Measurements from ENCODE around the gene EPN1.
A peak's percentile ranks its signal among the peaks of the same experiment; 100 is the strongest.

Gene EPN1

GRCh38 chr19:55636723-55637122 is 38.3 kb upstream of the EPN1 start:
- TF ChIP-seq, protein P1, sequence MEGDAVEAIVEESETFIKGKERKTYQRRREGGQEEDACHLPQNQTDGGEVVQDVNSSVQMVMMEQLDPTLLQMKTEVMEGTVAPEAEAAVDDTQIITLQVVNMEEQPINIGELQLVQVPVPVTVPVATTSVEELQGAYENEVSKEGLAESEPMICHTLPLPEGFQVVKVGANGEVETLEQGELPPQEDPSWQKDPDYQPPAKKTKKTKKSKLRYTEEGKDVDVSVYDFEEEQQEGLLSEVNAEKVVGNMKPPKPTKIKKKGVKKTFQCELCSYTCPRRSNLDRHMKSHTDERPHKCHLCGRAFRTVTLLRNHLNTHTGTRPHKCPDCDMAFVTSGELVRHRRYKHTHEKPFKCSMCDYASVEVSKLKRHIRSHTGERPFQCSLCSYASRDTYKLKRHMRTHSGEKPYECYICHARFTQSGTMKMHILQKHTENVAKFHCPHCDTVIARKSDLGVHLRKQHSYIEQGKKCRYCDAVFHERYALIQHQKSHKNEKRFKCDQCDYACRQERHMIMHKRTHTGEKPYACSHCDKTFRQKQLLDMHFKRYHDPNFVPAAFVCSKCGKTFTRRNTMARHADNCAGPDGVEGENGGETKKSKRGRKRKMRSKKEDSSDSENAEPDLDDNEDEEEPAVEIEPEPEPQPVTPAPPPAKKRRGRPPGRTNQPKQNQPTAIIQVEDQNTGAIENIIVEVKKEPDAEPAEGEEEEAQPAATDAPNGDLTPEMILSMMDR (IDR thresholded peaks at IDR 0.05; ENCODE audit: low read depth, low read length, missing control alignments) = no peak
- H3K4me3 ChIP-seq (ENCODE audit: low read depth, low read length) = peak overlapping the region; percentile 93
- DNase-seq (ENCODE audit: low read depth) = no peak

GRCh38 chr19:55637534-55637933 is 37.5 kb upstream of the EPN1 start:
- no peak overlapping the region for H3K4me3 ChIP-seq (ENCODE audit: low read depth, low read length)
- no peak for DNase-seq (ENCODE audit: low read depth)
- TF ChIP-seq, protein P1 (IDR thresholded peaks at IDR 0.05; ENCODE audit: low read depth, low read length, missing control alignments) = no peak

DNA sequence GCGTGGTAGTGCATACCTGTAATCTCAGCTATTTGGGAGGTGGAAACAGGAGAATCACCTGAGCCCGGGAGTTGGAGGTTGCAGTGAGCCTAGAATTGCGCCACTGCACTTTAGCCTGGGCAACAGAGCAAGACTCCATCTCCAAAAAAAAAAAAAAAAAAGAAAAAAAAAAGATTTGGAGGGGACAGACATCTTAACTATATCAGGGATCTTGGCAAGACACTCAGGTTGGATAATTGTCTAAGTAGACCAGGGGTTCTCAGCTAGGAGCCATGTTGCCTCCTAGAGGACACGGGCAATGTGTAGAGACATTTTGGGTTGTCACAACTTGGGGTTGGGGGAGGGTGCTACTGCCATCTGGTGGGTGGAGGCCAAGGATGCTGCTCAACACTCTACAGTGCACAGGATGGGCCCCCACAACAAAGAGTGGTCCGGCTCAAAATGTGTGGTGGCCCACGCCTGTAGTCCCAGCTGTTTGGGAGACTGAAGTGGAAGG is 36.1 kb upstream of the EPN1 start:
- DNase-seq (ENCODE audit: low read depth) = no peak
- no peak overlapping the region for H3K4me3 ChIP-seq (ENCODE audit: low read depth, low read length)
- TF ChIP-seq, protein P1 (IDR thresholded peaks at IDR 0.05; ENCODE audit: low read depth, low read length, missing control alignments) = peak; percentile 66

DNA sequence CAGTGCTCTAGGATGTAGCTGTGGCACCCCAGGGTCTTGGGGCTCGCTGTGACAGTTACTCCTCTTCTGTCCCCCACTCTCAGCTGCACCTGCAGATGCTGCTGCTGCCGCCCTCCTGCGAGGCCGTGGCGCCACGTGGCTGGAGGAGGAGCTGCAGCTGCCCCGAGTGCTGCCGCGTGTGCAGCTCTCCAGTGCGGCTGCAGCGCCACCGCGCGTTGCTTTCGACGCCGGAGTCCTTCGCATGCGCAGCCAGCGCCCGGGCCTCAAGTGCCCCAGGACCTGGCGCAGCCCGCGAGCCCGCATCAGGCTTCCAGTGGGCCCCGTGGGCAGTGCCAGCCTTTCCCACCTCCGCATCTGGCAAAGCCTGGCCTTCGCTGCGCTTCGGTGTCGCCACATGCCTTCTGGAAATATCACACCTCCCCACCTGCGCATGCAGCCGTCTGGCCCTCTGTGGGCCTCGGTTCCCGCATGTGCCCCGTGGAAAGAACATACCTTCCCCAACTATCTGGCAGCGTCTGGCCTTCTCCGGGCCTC is 34.9 kb upstream of the EPN1 start:
- TF ChIP-seq, protein P1 (IDR thresholded peaks at IDR 0.05; ENCODE audit: low read depth, low read length, missing control alignments) = peak; percentile 75
- peak; percentile 67 for DNase-seq (ENCODE audit: low read depth)
- H3K4me3 ChIP-seq (ENCODE audit: low read depth, low read length) = peak overlapping the region; percentile 71

GRCh38 chr19:55640577-55641425 is 34.2 kb upstream of the EPN1 start, which contains the start of gene ZNF580:
ZNF580 (plus strand) TSS chr19:55641002; CDS start chr19:55642509, 1,507 bp downstream.
- no peak for DNase-seq (ENCODE audit: low read depth)
- H3K4me3 ChIP-seq (ENCODE audit: low read depth, low read length) = peak within 1 kb of the TSS; percentile 71
- TF ChIP-seq, protein P1 (IDR thresholded peaks at IDR 0.05; ENCODE audit: low read depth, low read length, missing control alignments) = no peak

- DNase-seq (ENCODE audit: low read depth) = no peak
- H3K4me3 ChIP-seq (ENCODE audit: low read depth, low read length) = peak overlapping the region; percentile 71
- TF ChIP-seq, protein P1 (IDR thresholded peaks at IDR 0.05; ENCODE audit: low read depth, low read length, missing control alignments) = no peak
Observed at GRCh38 chr19:55641426-55642152, 33.4 kb upstream of the EPN1 start.

All from GM12864 (cell line).